IMR-90 (cell line): ENCODE measurements around the gene TMEM127. TPM values are rescaled to one million over a fixed set of nuclear protein-coding genes. Genes with fewer than 3 reads are reported as not detected.
A peak's percentile ranks its signal among the peaks of the same experiment; 100 is the strongest.

Experiments used
- BHLHE40 ChIP-seq: fragments of 150-350 bp; IDR thresholded peaks from 2 replicates; pipeline ENCODE4 v1.6.1; 2016; ENCODE audit warnings: mild to moderate bottlenecking, low read depth, low read length
- FOS ChIP-seq: fragments of 150-350 bp; IDR thresholded peaks from 2 replicates; pipeline ENCODE4 v1.6.1; 2016; ENCODE audit warnings: low read depth, low read length
- MAFK ChIP-seq: IDR thresholded peaks from 2 replicates; pipeline ENCODE4 v1.6.1; 2012; ENCODE audit warnings: low read depth, low read length, improper control_type of control experiment
- MAZ ChIP-seq: IDR thresholded peaks from 2 replicates; pipeline ENCODE4 v1.6.1; 2012; ENCODE audit warnings: low read depth, mild to moderate bottlenecking, low read length, improper control_type of control experiment, moderate library complexity, borderline replicate concordance
- MXI1 ChIP-seq: IDR thresholded peaks from 2 replicates; pipeline ENCODE4 v1.6.1; 2012; ENCODE audit warnings: low read depth, mild to moderate bottlenecking, low read length, moderate library complexity, borderline replicate concordance
- RCOR1 ChIP-seq: IDR thresholded peaks from 2 replicates; pipeline ENCODE4 v1.6.1; 2012; ENCODE audit warnings: mild to moderate bottlenecking, low read length, improper control_type of control experiment; ENCODE audit not compliant: insufficient replicate concordance
- SMC3 ChIP-seq: fragments of 150-350 bp; IDR thresholded peaks from 2 replicates; pipeline ENCODE4 v1.6.1; 2016; ENCODE audit warnings: low read depth, mild to moderate bottlenecking, antibody characterized with exemption, low read length, moderate library complexity
- polyA plus RNA-seq, 3 experiments: library from polyadenylated mRNA; depleted of rRNA; stranded (reverse); fragments of >200 nt; gene quantifications; 2 replicates each; pipeline ENCODE4 v1.2.3, GENCODE V29; 2012; ENCODE audit warnings: low replicate concordance in 1 of 3
- total RNA-seq: library from RNA; depleted of rRNA; stranded (reverse); fragments of >200 nt; gene quantifications from 2 replicates; pipeline ENCODE4 v1.2.3, GENCODE V29; 2012

The TMEM127 gene
- total and polyA plus RNA-seq, 2 of the 4 experiments (the other 2 are of a cell fraction): 35.7 to 47.6 TPM

- no peak; the same call in 1 of the 2 replicates for TF ChIP-seq BHLHE40
- TF ChIP-seq MXI1: peak; percentile 36; the same call in 1 of the 2 replicates
- TF ChIP-seq MAFK: no peak
- no peak for TF ChIP-seq FOS
- TF ChIP-seq RCOR1: no peak
- TF ChIP-seq SMC3: peak; percentile 29; the same call in 1 of the 2 replicates
- TF ChIP-seq MAZ: peak; percentile 93
Observed at GRCh38 chr2:96265840-96266679, at the start of gene TMEM127, which contains the start of gene CIAO1 (continued).
